Ovary (tissue), 3 donors: ENCODE results near the gene THOC7.

ENCODE experiments used
- EP300 ChIP-seq: sonication (generic); formaldehyde crosslinking; IDR thresholded peaks from one replicate; pipeline ENCODE4 v1.6.1; 2017; ENCODE audit warnings: antibody characterized with exemption
- POLR2A ChIP-seq: fragments of 450-650 bp; IDR thresholded peaks from one replicate; pipeline ENCODE4 v1.6.1; 2017; ENCODE audit warnings: antibody characterized with exemption, mild to moderate bottlenecking, moderate library complexity
- TF ChIP-seq, protein P1 (sequence below), 3 donors: fragments of 450-650 bp in 2 of 3; fragments of 200-600 bp in 1 of 3; IDR thresholded peaks; one replicate each; pipeline versions ENCODE4 v1.5.1 to v1.8.0; 2016 to 2022; ENCODE audit warnings: antibody characterized with exemption in 3 of 3, mild to moderate bottlenecking in 1 of 3
- donor health status: DM: no; HTN: no; CAD: no.

DNA sequence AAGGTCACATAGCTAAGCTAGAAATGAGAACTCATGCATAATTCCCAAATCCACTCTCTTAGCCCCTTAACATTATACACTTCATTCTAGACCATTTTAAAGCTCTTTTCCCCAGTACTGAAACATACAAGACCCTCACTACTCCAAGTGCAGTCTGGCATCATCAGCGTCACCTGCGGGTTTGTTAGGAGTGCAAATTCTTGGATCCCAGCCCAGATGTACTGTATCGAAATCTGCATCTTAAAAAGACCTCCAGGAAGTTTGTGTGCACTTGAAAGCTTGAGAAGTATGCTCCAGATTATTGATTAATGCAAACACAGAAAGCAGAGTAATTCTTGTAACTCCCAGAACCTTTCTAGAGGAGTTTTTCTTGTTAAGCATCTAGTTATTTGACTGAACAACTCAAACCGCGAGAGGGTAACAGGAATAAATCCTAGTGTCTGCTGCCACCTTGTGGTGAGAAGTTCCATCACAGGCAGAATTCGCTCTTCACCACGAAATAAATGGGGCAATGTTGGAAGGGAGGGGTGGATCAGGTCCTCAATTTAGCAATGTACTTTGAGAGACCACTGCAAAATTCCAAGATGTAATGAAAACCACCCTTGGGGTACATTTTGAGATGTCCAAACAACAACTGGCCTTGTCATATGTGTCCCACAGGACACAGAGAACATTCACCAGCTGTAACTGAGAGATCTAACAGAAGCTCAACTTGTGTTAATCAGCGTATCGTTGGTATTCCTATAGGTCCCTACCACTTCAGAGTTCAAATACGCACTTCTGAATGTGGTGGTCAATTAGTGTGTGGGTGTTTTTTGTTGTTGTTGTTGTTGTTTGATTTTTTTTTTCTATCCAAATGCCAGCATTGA is 45.1 kb downstream of the THOC7 start:
- no peak for TF ChIP-seq POLR2A
- TF ChIP-seq EP300 = no peak
- TF ChIP-seq, protein P1, sequence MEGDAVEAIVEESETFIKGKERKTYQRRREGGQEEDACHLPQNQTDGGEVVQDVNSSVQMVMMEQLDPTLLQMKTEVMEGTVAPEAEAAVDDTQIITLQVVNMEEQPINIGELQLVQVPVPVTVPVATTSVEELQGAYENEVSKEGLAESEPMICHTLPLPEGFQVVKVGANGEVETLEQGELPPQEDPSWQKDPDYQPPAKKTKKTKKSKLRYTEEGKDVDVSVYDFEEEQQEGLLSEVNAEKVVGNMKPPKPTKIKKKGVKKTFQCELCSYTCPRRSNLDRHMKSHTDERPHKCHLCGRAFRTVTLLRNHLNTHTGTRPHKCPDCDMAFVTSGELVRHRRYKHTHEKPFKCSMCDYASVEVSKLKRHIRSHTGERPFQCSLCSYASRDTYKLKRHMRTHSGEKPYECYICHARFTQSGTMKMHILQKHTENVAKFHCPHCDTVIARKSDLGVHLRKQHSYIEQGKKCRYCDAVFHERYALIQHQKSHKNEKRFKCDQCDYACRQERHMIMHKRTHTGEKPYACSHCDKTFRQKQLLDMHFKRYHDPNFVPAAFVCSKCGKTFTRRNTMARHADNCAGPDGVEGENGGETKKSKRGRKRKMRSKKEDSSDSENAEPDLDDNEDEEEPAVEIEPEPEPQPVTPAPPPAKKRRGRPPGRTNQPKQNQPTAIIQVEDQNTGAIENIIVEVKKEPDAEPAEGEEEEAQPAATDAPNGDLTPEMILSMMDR (IDR thresholded peaks at IDR 0.05) = peak; percentile 61 to 68 (median 61)
